ENCODE data around the gene GALNT14. TPM values are rescaled to one million over a fixed set of nuclear protein-coding genes. Genes with fewer than 3 reads are reported as not detected.

Gene GALNT14
- total and polyA plus RNA-seq, 2 donors (not counting 1 experiment from before 2014, with no cell fraction given) = 3.1 to 6.2 TPM

GRCh38 chr2:31081492-31081891 is 56.7 kb downstream of the GALNT14 start:
- Mint-ChIP-seq H3K4me3 (no peak overlapping the region), H3K27me3 (no peaks in the 10 kb centered on the region), H3K9me3 (ENCODE audit: insufficient read depth) (no peaks in the 10 kb centered on the region), H3K27ac (no peak overlapping the region), H3K4me1 (no peaks in the 10 kb centered on the region)
- ATAC-seq (ENCODE audit: low read depth) (no peak), DNase-seq (no peak)
- Histone ChIP-seq H3K4me1 (ENCODE audit: control insufficient read depth in 2 of 2, insufficient read depth in 2 of 2, low read length in 2 of 2) (no peaks in the 10 kb centered on the region), H3K9ac (ENCODE audit: low read length) (no peak overlapping the region), H3K9me3 (ENCODE audit: control extremely low read depth in 1 of 3, control insufficient read depth in 2 of 3, insufficient read depth in 1 of 3, low read length in 2 of 3) (no peaks in the 10 kb centered on the region), H3K36me3 (replicated peaks in 1 of 2; ENCODE audit: control extremely low read depth in 1 of 2, control insufficient read depth in 1 of 2, extremely low read depth in 1 of 2, insufficient read depth in 2 of 2, low read length in 1 of 2) (no peaks in the 10 kb centered on the region), H3K4me2 (replicated peaks; ENCODE audit: low read depth, low read length, poor library complexity, severe bottlenecking) (no peak overlapping the region), H3K79me2 (ENCODE audit: control insufficient read depth, insufficient read depth, low read length) (no peaks in the 10 kb centered on the region), H3K27ac (ENCODE audit: low read length in 2 of 2) (no peak overlapping the region), H3K4me3 (ENCODE audit: control extremely low read depth in 1 of 5, extremely low read depth in 1 of 5, insufficient read depth in 1 of 5, low read depth in 2 of 5, low read length in 4 of 5) (no peak overlapping the region), H4K20me1 (ENCODE audit: control insufficient read depth, insufficient read depth, low read length, poor library complexity, severe bottlenecking) (no peaks in the 10 kb centered on the region), H2AFZ (ENCODE audit: insufficient read depth, low read depth, low read length, poor library complexity, severe bottlenecking) (no peak overlapping the region), H3K27me3 (replicated peaks in 1 of 4; ENCODE audit: control extremely low read depth in 1 of 4, control insufficient read depth in 3 of 4, insufficient read depth in 4 of 4, low read length in 3 of 4) (no peaks in the 10 kb centered on the region)
- intact Hi-C loops (cut with micrococcal nuclease) = no loop called here
- ChIA-PET CTCF (no interaction called here), POLR2A (no interaction called here)
- no CpG with 5 or more reads among the region's 2 CpGs for WGBS (ENCODE audit: insufficient coverage)
- TF ChIP-seq EZH2 (IDR thresholded peaks at IDR 0.05; ENCODE audit: borderline replicate concordance, insufficient read depth, low read depth, low read length, poor library complexity, severe bottlenecking) = no peak
- TF ChIP-seq CTCF (IDR thresholded peaks at IDR 0.05) = no peak

- ChIA-PET CTCF (no interaction called here), POLR2A (no interaction called here)
- H3K79me2 ChIP-seq (ENCODE audit: control insufficient read depth, insufficient read depth, low read length) = no peaks in the 10 kb centered on the region
- Mint-ChIP-seq H3K4me1 (no peaks in the 10 kb centered on the region), H3K27ac (no peak overlapping the region), H3K9me3 (ENCODE audit: insufficient read depth) (no peaks in the 10 kb centered on the region), H3K27me3 (no peaks in the 10 kb centered on the region), H3K4me3 (no peak overlapping the region)
- no peak overlapping the region for H3K27ac ChIP-seq (ENCODE audit: low read length in 2 of 2)
- H3K9me3 ChIP-seq (ENCODE audit: control extremely low read depth in 1 of 3, control insufficient read depth in 2 of 3, insufficient read depth in 1 of 3, low read length in 2 of 3) = no peaks in the 10 kb centered on the region
- no peak for ATAC-seq (ENCODE audit: low read depth)
- DNase-seq = no peak
- no peaks in the 10 kb centered on the region for H4K20me1 ChIP-seq (ENCODE audit: control insufficient read depth, insufficient read depth, low read length, poor library complexity, severe bottlenecking)
- no peak overlapping the region for H3K4me2 ChIP-seq (replicated peaks; ENCODE audit: low read depth, low read length, poor library complexity, severe bottlenecking)
- no CpG with 5 or more reads among the region's 1 CpG for WGBS (ENCODE audit: insufficient coverage)
- no peaks in the 10 kb centered on the region for H3K4me1 ChIP-seq (ENCODE audit: control insufficient read depth in 2 of 2, insufficient read depth in 2 of 2, low read length in 2 of 2)
- TF ChIP-seq EZH2 (IDR thresholded peaks at IDR 0.05; ENCODE audit: borderline replicate concordance, insufficient read depth, low read depth, low read length, poor library complexity, severe bottlenecking) = no peak
- no peak for TF ChIP-seq CTCF (IDR thresholded peaks at IDR 0.05)
- H3K4me3 ChIP-seq (ENCODE audit: control extremely low read depth in 1 of 5, extremely low read depth in 1 of 5, insufficient read depth in 1 of 5, low read depth in 2 of 5, low read length in 4 of 5) = no peak overlapping the region
- no peaks in the 10 kb centered on the region for H3K27me3 ChIP-seq (replicated peaks in 1 of 4; ENCODE audit: control extremely low read depth in 1 of 4, control insufficient read depth in 3 of 4, insufficient read depth in 4 of 4, low read length in 3 of 4)
- intact Hi-C loops (cut with micrococcal nuclease) = no loop called here
- no peak overlapping the region for H2AFZ ChIP-seq (ENCODE audit: insufficient read depth, low read depth, low read length, poor library complexity, severe bottlenecking)
- H3K36me3 ChIP-seq (replicated peaks in 1 of 2; ENCODE audit: control extremely low read depth in 1 of 2, control insufficient read depth in 1 of 2, extremely low read depth in 1 of 2, insufficient read depth in 2 of 2, low read length in 1 of 2) = no peaks in the 10 kb centered on the region
- no peak overlapping the region for H3K9ac ChIP-seq (ENCODE audit: low read length)
These were observed 57.9 kb downstream of the GALNT14 start for GRCh38 chr2:31080361-31080760.

All from B cell (primary cell).